ENCODE results near the gene NBEAL2.

Gene NBEAL2

GRCh38 chr3:46974421-46975171 is 4.9 kb upstream of the NBEAL2 start:
- DNase-seq (ENCODE audit: extremely low read depth, low read depth) = no peak
- TF ChIP-seq CTCF (IDR thresholded peaks at IDR 0.05; ENCODE audit: low read depth, low read length) = no peak

- no peak for TF ChIP-seq CTCF (IDR thresholded peaks at IDR 0.05; ENCODE audit: low read depth, low read length)
Observed at GRCh38 chr3:46976326-46977190, 2.9 kb upstream of the NBEAL2 start, which contains the start of gene CCDC12. CCDC12 (minus strand) TSS chr3:46976745; CDS start chr3:46976732, 13 bp downstream.

GRCh38 chr3:46977811-46978195 is 1.7 kb upstream of the NBEAL2 start:
- TF ChIP-seq CTCF (IDR thresholded peaks at IDR 0.05; ENCODE audit: low read depth, low read length) = no peak
- no peak for DNase-seq (ENCODE audit: extremely low read depth, low read depth)

More at GRCh38 chr3:46976326-46977190, 2.9 kb upstream of the NBEAL2 start, which contains the start of gene CCDC12:
- DNase-seq (ENCODE audit: extremely low read depth, low read depth) = peak; percentile 98

- no peak for TF ChIP-seq CTCF (IDR thresholded peaks at IDR 0.05; ENCODE audit: low read depth, low read length)
Observed at GRCh38 chr3:46978381-46978780, 1.1 kb upstream of the NBEAL2 start.

GRCh38 chr3:46979958-46980497 is 562 bp downstream of the NBEAL2 start:
- TF ChIP-seq CTCF (IDR thresholded peaks at IDR 0.05; ENCODE audit: low read depth, low read length) = no peak
- DNase-seq (ENCODE audit: extremely low read depth, low read depth) = no peak

More at GRCh38 chr3:46978381-46978780, 1.1 kb upstream of the NBEAL2 start:
- no peak for DNase-seq (ENCODE audit: extremely low read depth, low read depth)

- no peak for TF ChIP-seq CTCF (IDR thresholded peaks at IDR 0.05; ENCODE audit: low read depth, low read length)
- no peak for DNase-seq (ENCODE audit: extremely low read depth, low read depth)
Observed at GRCh38 chr3:46981932-46982471, 2.5 kb downstream of the NBEAL2 start.
